H1 (cell line): ENCODE data around the gene ZNF729. TPM values are rescaled to one million over a fixed set of nuclear protein-coding genes. Genes with fewer than 3 reads are reported as not detected.

Source experiments
- CTCF ChIA-PET: fragments of 300-600 bp; sonication (Branson Sonifier 250); formaldehyde crosslinking; loops from one replicate; lab custom pipeline; 2021; ENCODE audit not compliant: partially characterized antibody; lab: Charles Lee
- POLR2A ChIA-PET: fragments of 300-600 bp; sonication (Branson Sonifier 250); formaldehyde crosslinking; loops from one replicate; lab custom pipeline; 2021; ENCODE audit warnings: inconsistent platforms; ENCODE audit not compliant: partially characterized antibody; lab: Charles Lee
- DNase-seq, 2 experiments: peaks; one replicate each; pipeline versions ENCODE4 v3.0.0 to v3.0.0-alpha.2; 2010 to 2022; ENCODE audit warnings: low spot score in 2 of 2, low read depth in 1 of 2, mixed read lengths in 1 of 2
- FAIRE-seq: peaks from 2 replicates; lab custom pipeline; 2011; peaks lifted over from hg19 to GRCh38; lab: Jason Lieb, UNC
- H2AFZ ChIP-seq: 2 replicates; pipeline ENCODE4 v1.8.1; 2012; ENCODE audit warnings: low read length, inconsistent platforms
- H2AK5ac ChIP-seq: 2 replicates; pipeline ENCODE4 v1.6.1; 2013; ENCODE audit warnings: low read depth, low read length
- H2BK120ac ChIP-seq: replicated peaks from 2 replicates; pipeline ENCODE3; 2013; ENCODE audit warnings: low read depth, low read length, inconsistent platforms
- H2BK12ac ChIP-seq: 2 replicates; pipeline ENCODE4 v1.6.1; 2013; ENCODE audit warnings: low read depth, low read length
- H2BK15ac ChIP-seq: 2 replicates; pipeline ENCODE4 v1.6.1; 2013; ENCODE audit warnings: low read length
- H2BK20ac ChIP-seq: 2 replicates; pipeline ENCODE4 v1.6.1; 2013; ENCODE audit warnings: low read length
- H2BK5ac ChIP-seq: 2 replicates; pipeline ENCODE4 v1.6.1; 2013; ENCODE audit warnings: low read depth, low read length
- H3K14ac ChIP-seq: 2 replicates; pipeline ENCODE4 v1.6.1; 2013; ENCODE audit warnings: inconsistent platforms; ENCODE audit not compliant: insufficient read length
- H3K18ac ChIP-seq: 2 replicates; pipeline ENCODE4 v1.6.1; 2013; ENCODE audit warnings: low read length; ENCODE audit errors: extremely low read depth
- H3K23ac ChIP-seq: 2 replicates; pipeline ENCODE4 v1.6.1; 2013; ENCODE audit warnings: inconsistent platforms; ENCODE audit not compliant: insufficient read length
- H3K23me2 ChIP-seq: 2 replicates; pipeline ENCODE4 v1.6.1; 2013; ENCODE audit warnings: low read depth, low read length
- H3K27ac ChIP-seq: 2 replicates; pipeline ENCODE4 v1.6.1; 2011; ENCODE audit warnings: low read depth, low read length, inconsistent platforms
- H3K27me3 ChIP-seq, 4 experiments: replicated peaks in 1 of 4; 1 replicate in 1 of 4; 2 replicates in 3 of 4; pipeline versions ENCODE4 v1.6.1 to v1.8.1; 2011 to 2013; ENCODE audit warnings: low read length in 3 of 4, mild to moderate bottlenecking in 3 of 4, inconsistent platforms in 2 of 4, mixed read lengths in 2 of 4, moderate library complexity in 1 of 4; ENCODE audit not compliant: control insufficient read depth in 3 of 4, insufficient read depth in 3 of 4; ENCODE audit errors: extremely low read depth in 1 of 4
- H3K36me3 ChIP-seq, 4 experiments: 2 replicates each; pipeline versions ENCODE4 v1.6.1 to v1.8.1; 2011 to 2013; ENCODE audit warnings: mild to moderate bottlenecking in 4 of 4, low read length in 3 of 4, moderate library complexity in 2 of 4, control low read depth in 1 of 4, inconsistent platforms in 1 of 4; ENCODE audit not compliant: insufficient read depth in 4 of 4, control insufficient read depth in 2 of 4
- H3K4ac ChIP-seq: replicated peaks from 2 replicates; pipeline ENCODE3; 2013; ENCODE audit warnings: low read length, low read depth, mixed read lengths, inconsistent platforms; ENCODE audit not compliant: insufficient read length
- H3K4me1 ChIP-seq, 4 experiments: replicated peaks in 1 of 4; 1 replicate in 1 of 4; 2 replicates in 3 of 4; pipeline versions ENCODE4 v1.6.1 to v1.8.1; 2011 to 2013; ENCODE audit warnings: low read length in 3 of 4, inconsistent platforms in 2 of 4, mixed read lengths in 1 of 4; ENCODE audit not compliant: insufficient read depth in 4 of 4, control insufficient read depth in 3 of 4
- H3K4me2 ChIP-seq, 2 experiments: 2 replicates each; pipeline versions ENCODE4 v1.6.1 to v1.8.1; 2011 to 2013; ENCODE audit warnings: low read depth in 2 of 2, low read length in 2 of 2, control low read depth in 1 of 2, inconsistent platforms in 1 of 2, mild to moderate bottlenecking in 1 of 2; ENCODE audit not compliant: insufficient read depth in 1 of 2
- H3K4me3 ChIP-seq, 4 experiments: fragments of 200-600, 300-600 bp in 1 of 4; sonication (generic), shearing (Covaris generic), sonication (Bioruptor Twin) in 1 of 4; 2 replicates each; pipeline versions ENCODE4 v1.5.1 to v1.8.1; 2011 to 2016; ENCODE audit warnings: low read length in 4 of 4, low read depth in 3 of 4, control low read depth in 2 of 4, inconsistent platforms in 2 of 4, mild to moderate bottlenecking in 2 of 4, mixed read lengths in 1 of 4, moderate library complexity in 1 of 4; ENCODE audit not compliant: insufficient read depth in 2 of 4; ENCODE audit errors: extremely low read depth in 1 of 4
- H3K56ac ChIP-seq: replicated peaks from 2 replicates; pipeline ENCODE3; 2013; ENCODE audit warnings: low read depth, mild to moderate bottlenecking, mixed read lengths, low read length, inconsistent platforms; ENCODE audit not compliant: insufficient read length
- H3K79me1 ChIP-seq: 2 replicates; pipeline ENCODE4 v1.6.1; 2013; ENCODE audit warnings: low read depth, low read length, control low read depth
- H3K79me2 ChIP-seq, 2 experiments: 2 replicates each; pipeline versions ENCODE4 v1.6.1 to v1.8.1; 2012 to 2013; ENCODE audit warnings: low read length in 2 of 2, mild to moderate bottlenecking in 2 of 2, inconsistent platforms in 1 of 2; ENCODE audit not compliant: insufficient read depth in 2 of 2, control insufficient read depth in 1 of 2
- H3K9ac ChIP-seq, 4 experiments: replicated peaks in 1 of 4; 1 replicate in 1 of 4; 2 replicates in 3 of 4; pipeline versions ENCODE4 v1.6.1 to v1.8.1; 2011 to 2013; ENCODE audit warnings: low read depth in 3 of 4, low read length in 3 of 4, control low read depth in 2 of 4, mild to moderate bottlenecking in 2 of 4, moderate library complexity in 2 of 4, inconsistent platforms in 1 of 4; ENCODE audit errors: extremely low read depth in 1 of 4
- H3K9me3 ChIP-seq, 2 experiments: 2 replicates each; pipeline versions ENCODE4 v1.6.1 to v1.8.1; 2012 to 2013; ENCODE audit warnings: mild to moderate bottlenecking in 2 of 2, moderate library complexity in 2 of 2, control low read depth in 1 of 2, inconsistent platforms in 1 of 2, low read depth in 1 of 2, low read length in 1 of 2, mixed read lengths in 1 of 2; ENCODE audit not compliant: insufficient read depth in 2 of 2
- H4K20me1 ChIP-seq, 2 experiments: replicated peaks in 1 of 2; 2 replicates each; pipeline versions ENCODE3 to v1.8.1; 2011 to 2013; ENCODE audit warnings: inconsistent platforms in 2 of 2, low read length in 2 of 2, mild to moderate bottlenecking in 1 of 2; ENCODE audit not compliant: insufficient read depth in 2 of 2, control insufficient read depth in 1 of 2
- H4K5ac ChIP-seq: 2 replicates; pipeline ENCODE4 v1.6.1; 2013; ENCODE audit warnings: low read length, low read depth, mixed read lengths, inconsistent platforms; ENCODE audit not compliant: insufficient read length
- H4K8ac ChIP-seq: 2 replicates; pipeline ENCODE4 v1.8.0; 2013; ENCODE audit warnings: mild to moderate bottlenecking, moderate library complexity, low read length, inconsistent platforms; ENCODE audit not compliant: insufficient read depth; ENCODE audit errors: extremely low read depth
- H4K91ac ChIP-seq: replicated peaks from 2 replicates; pipeline ENCODE3; 2013; ENCODE audit warnings: low read length, mixed read lengths, inconsistent platforms; ENCODE audit not compliant: insufficient read length
- GABPA ChIP-seq: IDR thresholded peaks from 2 replicates; pipeline ENCODE4 v1.6.1; 2011; ENCODE audit warnings: mild to moderate bottlenecking, low read length, moderate library complexity, borderline replicate concordance; ENCODE audit not compliant: insufficient read depth
- MAX ChIP-seq: IDR thresholded peaks from 2 replicates; pipeline ENCODE4 v1.6.1; 2012; ENCODE audit warnings: inconsistent platforms
- WGBS, 2 experiments: shearing (Covaris generic) in 1 of 2; methylation state at CpG; one replicate each; pipeline versions ENCODE4 v1.1.6 to v1.1.7; 2013 to 2015; ENCODE audit warnings: low lambda C conversion rate in 2 of 2, mixed read lengths in 2 of 2, inconsistent platforms in 1 of 2, low coverage in 1 of 2, missing lambda C conversion rate in 1 of 2; ENCODE audit not compliant: insufficient replicate concordance in 2 of 2, insufficient coverage in 1 of 2, insufficient read length in 1 of 2; ENCODE audit errors: extremely low coverage in 1 of 2, missing lambda C conversion rate in 1 of 2; 5-methylcytosine and 5-hydroxymethylcytosine counted together
- polyA plus RNA-seq, 7 experiments: library from polyadenylated mRNA; depleted of rRNA in 3 of 7; stranded (reverse) in 5 of 7; unstranded in 2 of 7; fragments of >200 nt in 5 of 7; fragments of 200-250 nt in 2 of 7; gene quantifications; 1 replicate in 5 of 7; 2 replicates in 1 of 7; 4 replicates in 1 of 7; pipeline versions ENCODE4 v1.2.1 to v1.2.3, GENCODE V29; 2011 to 2013; ENCODE audit warnings: missing spikeins in 2 of 7, mixed read lengths in 2 of 7
- total RNA-seq: library from RNA; stranded (reverse); fragmentation: NEBNext Ultra II Directional; extraction: Animal tissue kit (Norgen Biotek cat#: 25700); gene quantifications from 2 replicates; pipeline ENCODE4 v1.2.1, GENCODE V29; 2021

ZNF729 gene
- total and polyA plus RNA-seq, 2 of the 8 experiments (the other 6 are each of a cell fraction or from before 2014, with no cell fraction given): not detected

- Histone ChIP-seq H2BK12ac (no peak overlapping the region), H3K23ac (no peak overlapping the region), H3K4me3 (no peak overlapping the region), H2BK120ac (no peak overlapping the region), H3K27ac (no peak overlapping the region), H3K56ac (no peak overlapping the region), H4K8ac (no peak overlapping the region), H3K4me1 (no peaks in the 10 kb centered on the region), H2AFZ (no peak overlapping the region), H3K9ac (no peak overlapping the region), H2BK20ac (no peak overlapping the region), H4K20me1 (no peaks in the 10 kb centered on the region), H3K79me1 (no peaks in the 10 kb centered on the region), H3K14ac (no peak overlapping the region), H3K9me3 (peaks cover 88 to 99% of the 10 kb centered on the region in 2 experiments), H2BK5ac (no peak overlapping the region), H3K4ac (no peak overlapping the region), H3K18ac (no peak overlapping the region), H3K36me3 (no peaks in the 10 kb centered on the region), H3K27me3 (no peaks in the 10 kb centered on the region), H3K79me2 (no peaks in the 10 kb centered on the region), H2BK15ac (no peak overlapping the region), H4K5ac (no peak overlapping the region), H4K91ac (no peak overlapping the region), H3K23me2 (no peaks in the 10 kb centered on the region), H3K4me2 (no peak overlapping the region), H2AK5ac (no peak overlapping the region)
- ChIA-PET POLR2A (no interaction called here), CTCF (no interaction called here)
- DNase-seq: no peak
- 88% methylated on average over 3 of the region's 3 CpGs; no CpG with 5 or more reads in 1 of the 2 experiments for WGBS, 2 experiments
- TF ChIP-seq GABPA (no peak), MAX (no peak)
- FAIRE-seq: no peak
Observed at GRCh38 chr19:22331521-22331920, 45.3 kb downstream of the ZNF729 start.
